ENCODE results near the gene SRGAP3.
A peak's percentile ranks its signal among the peaks of the same experiment; 100 is the strongest.

- TF ChIP-seq POLR2A (IDR thresholded peaks at IDR 0.05): no peak
- TF ChIP-seq, protein P1, sequence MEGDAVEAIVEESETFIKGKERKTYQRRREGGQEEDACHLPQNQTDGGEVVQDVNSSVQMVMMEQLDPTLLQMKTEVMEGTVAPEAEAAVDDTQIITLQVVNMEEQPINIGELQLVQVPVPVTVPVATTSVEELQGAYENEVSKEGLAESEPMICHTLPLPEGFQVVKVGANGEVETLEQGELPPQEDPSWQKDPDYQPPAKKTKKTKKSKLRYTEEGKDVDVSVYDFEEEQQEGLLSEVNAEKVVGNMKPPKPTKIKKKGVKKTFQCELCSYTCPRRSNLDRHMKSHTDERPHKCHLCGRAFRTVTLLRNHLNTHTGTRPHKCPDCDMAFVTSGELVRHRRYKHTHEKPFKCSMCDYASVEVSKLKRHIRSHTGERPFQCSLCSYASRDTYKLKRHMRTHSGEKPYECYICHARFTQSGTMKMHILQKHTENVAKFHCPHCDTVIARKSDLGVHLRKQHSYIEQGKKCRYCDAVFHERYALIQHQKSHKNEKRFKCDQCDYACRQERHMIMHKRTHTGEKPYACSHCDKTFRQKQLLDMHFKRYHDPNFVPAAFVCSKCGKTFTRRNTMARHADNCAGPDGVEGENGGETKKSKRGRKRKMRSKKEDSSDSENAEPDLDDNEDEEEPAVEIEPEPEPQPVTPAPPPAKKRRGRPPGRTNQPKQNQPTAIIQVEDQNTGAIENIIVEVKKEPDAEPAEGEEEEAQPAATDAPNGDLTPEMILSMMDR (IDR thresholded peaks at IDR 0.05): peak in 1 of 3 donors; percentile 92
Measured at GRCh38 chr3:8970971-8971589, 278.4 kb downstream of the SRGAP3 start.

Measured in lower leg skin (tissue), 3 donors.